ENCODE data around the gene CRIP1. TPM values are rescaled to one million over a fixed set of nuclear protein-coding genes. Genes with fewer than 3 reads are reported as not detected.

Gene CRIP1
- total and polyA plus RNA-seq, 2 experiments from 2014 or later: 0.80 to 8.4 TPM

GRCh38 chr14:105494606-105494929 lies 7.9 kb downstream of the CRIP1 start:
- Histone ChIP-seq H3K4me3 (no peak overlapping the region), H4K20me1 (replicated peaks; ENCODE audit: insufficient read depth) (no peaks in the 10 kb centered on the region), H3K36me3 (ENCODE audit: insufficient read depth) (no peaks in the 10 kb centered on the region), H3K27ac (ENCODE audit: low read depth) (no peak overlapping the region), H3K4me1 (ENCODE audit: insufficient read depth) (no peaks in the 10 kb centered on the region), H3K79me2 (replicated peaks; ENCODE audit: insufficient read depth) (no peaks in the 10 kb centered on the region), H3F3A (replicated peaks; ENCODE audit: low read depth) (peaks cover 4% of the 10 kb centered on the region; the same call in 1 of the 2 replicates), H3K9me2 (ENCODE audit: insufficient read depth) (peaks cover 3% of the 10 kb centered on the region; the same call in 1 of the 2 replicates), H3K27me3 (ENCODE audit: insufficient read depth) (peaks cover 6% of the 10 kb centered on the region), H2AFZ (no peak overlapping the region), H3K4me2 (no peak overlapping the region)
- H3K9me3 Mint-ChIP-seq: peaks cover 6% of the 10 kb centered on the region; the same call in 2 of the 3 replicates
- no peak overlapping the region for H3K4me3 Mint-ChIP-seq
- no peaks in the 10 kb centered on the region for H3K36me3 Mint-ChIP-seq (ENCODE audit: low read depth)
- TF ChIP-seq ZNF462 (CRISPR knock-in tag; IDR thresholded peaks at IDR 0.05) (no peak), STAT1 (IDR thresholded peaks at IDR 0.05; ENCODE audit: unreplicated experiment) (no peak), CREB1 (CRISPR knock-in tag; IDR thresholded peaks at IDR 0.05; ENCODE audit: low read depth) (no peak), POLR2AphosphoS5 (IDR thresholded peaks at IDR 0.05; ENCODE audit: low read depth) (no peak), NANOG (IDR thresholded peaks at IDR 0.05; ENCODE audit: borderline replicate concordance) (no peak)
- TF ChIP-seq, protein P1, sequence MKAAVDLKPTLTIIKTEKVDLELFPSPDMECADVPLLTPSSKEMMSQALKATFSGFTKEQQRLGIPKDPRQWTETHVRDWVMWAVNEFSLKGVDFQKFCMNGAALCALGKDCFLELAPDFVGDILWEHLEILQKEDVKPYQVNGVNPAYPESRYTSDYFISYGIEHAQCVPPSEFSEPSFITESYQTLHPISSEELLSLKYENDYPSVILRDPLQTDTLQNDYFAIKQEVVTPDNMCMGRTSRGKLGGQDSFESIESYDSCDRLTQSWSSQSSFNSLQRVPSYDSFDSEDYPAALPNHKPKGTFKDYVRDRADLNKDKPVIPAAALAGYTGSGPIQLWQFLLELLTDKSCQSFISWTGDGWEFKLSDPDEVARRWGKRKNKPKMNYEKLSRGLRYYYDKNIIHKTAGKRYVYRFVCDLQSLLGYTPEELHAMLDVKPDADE (IDR thresholded peaks at IDR 0.05): no peak
- no peak overlapping the region for H3K27ac Mint-ChIP-seq
- peaks cover 14% of the 10 kb centered on the region for H3K27me3 Mint-ChIP-seq (ENCODE audit: insufficient read depth, low read depth, poor library complexity)
- no peak for ATAC-seq
- DNase-seq (ENCODE audit: low spot score): no peak
- peaks cover 2% of the 10 kb centered on the region; the same call in 2 of the 3 replicates for H3K4me1 Mint-ChIP-seq

Measured in GM23338 (cell line).